Peyer's patch (tissue), 4 donors: ENCODE results near the gene ABHD6.
"Not testable (repeated sequence)": the region's sequence is repeated elsewhere in the genome, so short reads cannot be mapped to it uniquely, and the experiment has no call there.

ENCODE experiments used
- CTCF ChIP-seq, 6 experiments: fragments of 450-650 bp in 4 of 6; fragments of 200-600 bp in 2 of 6; sonication (generic) in 1 of 6; IDR thresholded peaks; one replicate each; pipeline ENCODE4 v1.5.1; 2017 to 2019; ENCODE audit warnings: antibody characterized with exemption in 6 of 6, mild to moderate bottlenecking in 3 of 6, moderate library complexity in 1 of 6
- POLR2A ChIP-seq, 2 donors: fragments of 450-650 bp; IDR thresholded peaks; one replicate each; pipeline ENCODE4 v1.5.1; 2017; ENCODE audit warnings: antibody characterized with exemption in 2 of 2, mild to moderate bottlenecking in 2 of 2, moderate library complexity in 2 of 2

- TF ChIP-seq CTCF, POLR2A (IDR thresholded peaks at IDR 0.05): not testable (repeated sequence)
These were observed 5.3 kb downstream of the ABHD6 start for GRCh38 chr3:58242860-58243259.
